Endothelial cell of umbilical vein (primary cell): ENCODE measurements around the gene HOXD10.

Experiments
- CTCF ChIP-seq, 2 donors: IDR thresholded peaks; 1 replicate in 1 of 2; 2 replicates in 1 of 2; pipeline ENCODE4 v1.5.1; 2011; ENCODE audit warnings: low read length in 2 of 2, mild to moderate bottlenecking in 2 of 2, moderate library complexity in 2 of 2, control low read depth in 1 of 2, inconsistent platforms in 1 of 2, low read depth in 1 of 2; ENCODE audit not compliant: insufficient read depth in 1 of 2; ENCODE audit errors: extremely low read depth in 1 of 2
- MYC ChIP-seq: IDR thresholded peaks from one replicate; pipeline ENCODE4 v1.6.1; 2011; ENCODE audit warnings: mild to moderate bottlenecking, low read depth, low read length
- POLR2AphosphoS5 ChIP-seq: IDR thresholded peaks from 2 replicates; pipeline ENCODE4 v1.6.1; 2012; ENCODE audit warnings: low read depth, mild to moderate bottlenecking, control low read depth, low read length, moderate library complexity; ENCODE audit not compliant: insufficient read depth

- TF ChIP-seq CTCF (IDR thresholded peaks at IDR 0.05; ENCODE audit: extremely low read depth in 1 of 2, insufficient read depth in 1 of 2, low read depth in 1 of 2, low read length in 2 of 2) (no peak), MYC (no peak), POLR2AphosphoS5 (no peak)
Measured at GRCh38 chr2:176103194-176103593, 13.4 kb upstream of the HOXD10 start.
